Mesenteric fat pad (tissue), 1 donor: ENCODE measurements around the gene TTC28. TPM values are rescaled to one million over a fixed set of nuclear protein-coding genes. Genes with fewer than 3 reads are reported as not detected.
"Not testable (repeated sequence)": the region's sequence is repeated elsewhere in the genome, so short reads cannot be mapped to it uniquely, and the experiment has no call there.

ENCODE experiments used
- DNase-seq: peaks from one replicate; pipeline ENCODE4 v3.0.0-alpha.2; 2020; ENCODE audit warnings: low spot score
- total RNA-seq: library from RNA; stranded (reverse); fragmentation: NEBNext Ultra II Directional; extraction: Animal tissue kit (Norgen Biotek cat#: 25700); gene quantifications from one replicate; pipeline ENCODE4 v1.2.1, GENCODE V29; 2021
- donor health status: DM: yes; HTN: yes; CAD: no.

Gene TTC28
- total RNA-seq, 1 donor from 2014 or later, result 34.1 TPM

DNA sequence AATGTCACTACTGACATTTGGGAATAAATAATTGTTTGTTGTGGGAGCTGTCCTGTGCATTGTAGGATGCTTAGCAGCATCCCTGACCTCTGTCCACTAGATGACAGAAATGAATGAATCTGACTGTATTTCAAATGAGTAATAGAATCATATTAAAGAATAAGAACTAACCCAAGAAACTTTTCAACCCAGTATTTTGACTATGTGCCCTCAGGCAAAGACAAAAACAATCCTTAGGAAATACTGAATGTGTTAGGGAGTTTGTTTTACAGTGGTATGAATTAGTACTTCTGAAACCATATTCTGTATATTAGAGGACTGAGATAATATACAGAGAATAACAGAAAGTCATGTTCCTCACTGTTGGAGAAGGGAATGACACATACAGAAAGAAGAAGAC is 439.7 kb downstream of the TTC28 start:
- DNase-seq, result no peak

DNA sequence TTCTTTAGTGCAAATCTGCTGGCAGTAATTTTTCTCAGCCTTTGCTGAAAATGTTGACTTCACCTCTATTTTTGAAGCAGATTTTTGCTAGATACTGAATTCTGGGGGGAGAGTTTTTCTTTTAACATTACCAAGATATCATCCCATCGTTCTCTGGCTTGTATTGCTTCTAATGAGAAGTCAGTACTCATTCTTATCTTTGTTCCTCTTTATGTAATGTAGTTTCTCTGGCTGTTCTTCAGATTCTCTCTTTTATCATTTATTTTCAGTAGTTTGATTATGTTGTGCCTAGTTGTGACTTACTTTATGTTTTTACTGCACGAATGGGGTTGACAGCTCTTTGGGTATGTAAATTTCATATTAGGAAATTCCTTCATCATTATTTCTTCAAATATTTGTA is 441.9 kb downstream of the TTC28 start:
- no peak for DNase-seq

DNA sequence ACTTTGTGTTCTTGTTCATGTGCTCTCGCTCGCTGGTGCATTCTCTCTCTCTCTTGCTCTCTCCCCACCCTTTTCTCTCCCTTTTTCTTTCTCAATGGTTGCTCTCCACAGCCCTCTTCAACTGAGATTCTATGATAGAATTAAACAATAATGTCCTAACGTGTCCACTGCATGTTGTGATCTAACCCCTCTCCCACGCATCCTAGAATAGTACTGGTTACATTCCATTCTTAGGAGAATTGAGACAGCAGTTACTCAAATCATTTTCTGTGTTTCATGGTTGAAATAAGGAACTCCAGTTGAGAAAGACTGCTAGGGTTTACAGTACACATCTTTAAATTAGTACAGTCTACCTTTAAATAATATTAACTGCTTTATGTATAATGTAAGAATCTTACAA is 442.5 kb downstream of the TTC28 start:
- DNase-seq, result no peak

DNA sequence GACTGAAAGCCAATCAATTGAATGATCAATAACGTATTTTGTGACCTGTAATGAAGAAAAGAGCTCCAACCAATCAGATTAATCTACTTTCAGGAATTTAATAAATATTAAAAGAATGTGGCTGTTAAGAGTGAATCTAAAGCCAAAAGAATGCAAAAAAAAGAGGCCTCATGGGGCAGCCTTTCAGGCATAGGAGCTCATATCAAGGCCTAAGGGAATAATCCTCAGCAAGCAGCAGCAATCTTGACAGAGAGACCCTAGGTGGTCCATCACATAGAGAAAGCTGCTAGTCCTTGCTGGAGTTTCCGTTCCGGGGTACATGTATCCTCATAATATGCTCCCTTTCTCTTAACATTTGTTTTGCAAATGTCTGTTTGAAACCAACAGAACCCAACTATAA is 447.4 kb downstream of the TTC28 start:
- DNase-seq, result no peak

DNA sequence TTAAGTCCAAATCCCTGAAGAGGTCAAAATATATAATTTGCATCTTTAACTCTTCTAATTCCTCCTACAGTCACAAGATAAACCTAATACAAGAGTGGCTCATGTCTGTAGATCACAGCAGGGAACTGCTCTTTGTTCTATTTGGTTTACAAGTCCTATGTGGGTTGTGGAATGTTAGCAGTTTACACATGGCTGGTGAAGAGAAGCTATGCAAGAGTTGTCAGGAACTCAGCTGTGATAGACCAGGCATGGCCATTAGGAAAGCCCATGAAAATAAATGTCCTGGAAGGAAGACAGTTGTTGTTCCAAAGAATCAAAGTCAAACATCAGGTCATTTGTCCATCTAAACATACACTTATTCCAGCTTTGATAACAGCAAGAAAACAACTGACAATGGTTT is 448.2 kb downstream of the TTC28 start:
- DNase-seq, result no peak

DNA sequence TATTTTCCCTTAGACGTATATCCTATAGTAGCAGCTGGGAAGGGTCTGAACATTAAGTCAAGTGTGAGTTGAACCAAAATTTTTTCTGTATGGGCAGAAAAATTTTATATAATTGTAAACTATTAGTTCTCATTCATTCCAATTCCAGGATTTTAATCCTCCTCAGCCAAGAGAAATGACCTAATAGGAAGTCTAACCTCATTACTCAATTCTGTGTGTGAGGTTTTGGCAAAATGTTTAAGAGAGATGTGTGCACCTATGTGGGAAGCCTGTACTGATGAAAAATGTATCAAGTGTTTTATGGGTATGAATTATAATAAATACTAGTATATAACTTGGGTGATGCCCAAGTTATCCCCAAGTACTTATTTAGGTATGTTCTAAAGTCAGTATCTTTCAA is 449.0 kb downstream of the TTC28 start:
- DNase-seq, result no peak

DNA sequence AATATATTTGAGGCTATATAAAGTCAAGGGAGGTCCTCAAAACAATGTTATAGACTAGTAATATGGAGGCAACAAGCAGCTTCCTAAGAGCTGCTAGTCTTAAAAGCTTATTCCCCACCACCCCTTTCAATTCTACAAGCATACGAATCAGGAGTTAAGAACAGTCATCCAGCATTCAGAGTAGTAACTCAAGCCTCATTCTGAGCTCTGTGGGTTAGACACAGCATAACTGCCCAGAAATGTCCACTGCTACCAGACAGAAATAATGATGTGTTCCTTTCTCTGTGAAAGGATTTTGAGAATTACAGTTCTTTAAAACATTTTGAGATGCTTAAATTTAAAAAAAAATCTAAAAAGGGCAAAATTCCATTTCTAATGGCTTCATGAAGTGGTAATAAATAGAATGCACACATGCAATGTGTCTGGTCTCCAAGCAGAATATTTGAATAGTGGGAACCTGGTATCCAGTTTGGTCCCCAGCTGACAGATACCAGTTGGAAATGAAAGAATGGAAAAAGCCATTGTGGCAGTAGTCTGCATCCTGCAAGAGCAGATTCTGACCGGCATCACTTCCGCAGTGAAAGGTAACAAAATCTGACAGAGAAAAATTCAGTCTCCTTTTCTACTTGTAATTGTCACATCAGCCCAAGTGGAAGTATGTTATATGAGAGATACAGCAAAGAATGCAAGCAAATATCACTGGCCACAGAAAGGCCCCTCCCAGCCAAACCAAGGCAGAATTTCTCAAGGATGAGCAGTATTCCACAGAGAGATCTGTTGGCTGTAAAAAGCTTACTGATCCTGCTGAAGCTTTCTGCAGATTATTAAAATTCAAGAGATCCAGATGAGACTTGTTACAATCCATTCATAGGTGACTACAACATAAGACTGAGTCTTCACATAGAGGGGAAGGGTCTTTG is 449.8 kb downstream of the TTC28 start:
- DNase-seq, result no peak

DNA sequence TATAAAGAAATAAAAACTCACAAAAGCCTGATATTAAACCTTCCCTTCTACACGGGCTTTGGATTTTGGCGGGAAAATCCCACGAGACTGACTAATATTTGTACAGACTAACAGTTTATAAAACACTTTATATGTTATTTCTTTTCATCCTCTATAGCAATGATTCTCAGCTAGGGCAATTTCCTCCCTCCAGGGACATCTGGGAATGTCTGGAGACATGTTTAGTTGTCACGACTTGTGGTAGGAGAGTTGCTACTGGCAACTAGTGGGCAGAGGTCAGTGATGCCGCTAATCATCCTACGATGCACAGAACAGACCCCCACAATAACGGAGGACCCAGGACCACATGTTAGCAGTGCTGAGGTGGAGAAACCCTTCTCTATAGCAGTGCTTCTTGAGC is 455.8 kb downstream of the TTC28 start:
- DNase-seq, result no peak

DNA sequence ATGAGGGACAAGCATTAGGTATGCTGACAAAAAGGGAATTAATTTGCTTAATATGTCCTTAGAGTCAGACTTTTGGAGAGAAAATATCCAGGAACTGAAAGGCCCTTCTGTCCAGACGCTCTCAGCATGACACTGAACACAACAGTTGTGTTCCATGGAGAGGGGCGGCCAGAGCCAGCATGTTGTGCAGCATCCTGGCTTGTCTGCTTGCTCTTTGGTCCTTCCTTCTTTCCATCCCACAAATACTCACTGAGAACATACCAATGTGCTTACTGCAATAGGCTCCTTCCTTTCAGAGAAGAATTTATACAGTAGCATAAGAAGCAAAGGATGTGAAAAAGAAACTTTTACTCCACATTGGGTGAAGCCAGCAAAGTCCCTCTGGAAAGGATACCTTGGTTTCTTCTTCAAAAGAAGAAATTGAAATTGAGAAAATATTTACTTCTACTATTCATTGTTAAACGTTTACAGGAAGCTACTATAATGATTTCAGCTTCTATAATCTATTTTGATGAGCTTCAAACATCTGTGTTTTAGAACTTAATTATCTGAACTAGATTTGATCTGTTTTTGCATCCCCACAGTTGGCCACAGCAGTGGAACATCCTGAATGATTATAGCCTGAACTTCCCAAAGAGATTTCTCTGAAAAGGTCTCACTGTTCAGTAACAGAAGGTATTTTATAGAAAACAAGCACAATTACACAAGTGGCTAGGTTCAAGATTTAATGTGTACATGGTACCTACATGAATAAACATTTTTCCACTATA is 456.5 kb downstream of the TTC28 start:
- DNase-seq, result no peak

DNA sequence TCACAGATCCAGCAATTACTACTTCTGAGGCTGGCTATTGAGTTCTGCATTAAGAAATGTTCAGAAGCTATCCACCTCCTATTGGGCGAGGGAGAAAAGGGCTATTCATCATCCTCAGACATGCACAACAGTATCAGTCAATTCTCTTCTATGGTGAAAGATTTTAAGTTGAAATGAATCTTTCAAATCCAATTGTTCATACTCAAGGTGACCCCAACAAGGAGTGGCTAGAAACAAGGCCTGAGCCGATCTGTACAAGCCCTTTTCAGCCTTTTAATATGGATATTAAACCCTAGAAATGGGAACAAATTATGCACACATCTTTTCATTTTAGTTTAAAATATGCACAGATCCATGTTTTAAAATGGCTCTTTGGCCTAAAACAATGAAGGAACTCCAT is 457.1 kb downstream of the TTC28 start:
- no peak for DNase-seq

DNA sequence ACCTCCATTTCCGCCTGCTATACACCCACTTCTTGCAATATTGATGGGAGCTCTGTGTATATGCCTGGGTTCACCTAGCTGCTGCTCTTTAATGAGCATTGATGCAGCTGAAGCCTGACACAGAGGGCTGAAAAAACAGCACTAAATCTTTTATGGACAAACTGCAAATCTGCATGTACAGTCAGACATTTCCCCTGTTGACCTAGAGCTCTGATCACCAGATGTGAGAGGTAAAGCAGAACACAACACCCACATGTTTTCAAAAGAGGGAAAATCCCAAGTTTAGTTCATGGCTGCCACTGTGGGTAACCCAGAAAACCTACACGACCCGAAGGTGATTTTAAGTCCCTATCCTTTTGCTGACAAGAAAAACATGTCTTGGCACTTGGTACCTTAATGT is 457.6 kb downstream of the TTC28 start:
- no peak for DNase-seq

DNA sequence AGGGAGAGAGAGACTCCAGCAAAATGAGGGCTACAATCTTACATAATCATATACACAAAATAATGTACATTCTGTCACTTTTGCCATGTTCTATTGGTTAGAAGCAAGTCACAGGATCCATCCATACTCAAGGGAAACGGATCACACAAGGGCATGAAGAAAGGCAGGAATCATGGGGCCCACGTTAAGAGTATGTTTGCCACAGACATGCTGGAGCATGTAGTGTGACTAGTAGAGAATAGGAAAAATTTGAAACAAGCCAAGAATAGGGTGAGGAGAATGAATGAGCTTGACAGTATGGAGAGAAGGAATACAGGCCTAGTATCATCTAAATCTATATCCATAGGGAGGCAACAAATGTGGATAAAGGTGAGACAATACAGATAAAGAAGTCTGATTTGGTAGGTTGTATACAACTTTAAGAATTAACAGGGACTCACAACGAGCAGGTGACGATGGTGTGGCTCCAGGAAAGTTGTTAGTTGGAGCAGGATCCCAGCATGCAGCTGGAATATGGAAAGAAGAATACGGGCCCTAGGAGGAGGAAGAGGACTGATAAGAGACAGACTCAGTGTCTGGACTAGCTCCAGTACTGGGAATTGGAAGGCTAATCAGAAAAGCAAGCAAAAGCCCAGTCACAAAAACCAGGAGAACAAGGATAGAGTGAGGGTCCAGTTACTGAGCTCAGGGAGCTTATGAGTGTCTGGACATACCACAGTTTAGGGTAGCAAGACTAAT is 458.8 kb downstream of the TTC28 start:
- DNase-seq, result no peak

DNA sequence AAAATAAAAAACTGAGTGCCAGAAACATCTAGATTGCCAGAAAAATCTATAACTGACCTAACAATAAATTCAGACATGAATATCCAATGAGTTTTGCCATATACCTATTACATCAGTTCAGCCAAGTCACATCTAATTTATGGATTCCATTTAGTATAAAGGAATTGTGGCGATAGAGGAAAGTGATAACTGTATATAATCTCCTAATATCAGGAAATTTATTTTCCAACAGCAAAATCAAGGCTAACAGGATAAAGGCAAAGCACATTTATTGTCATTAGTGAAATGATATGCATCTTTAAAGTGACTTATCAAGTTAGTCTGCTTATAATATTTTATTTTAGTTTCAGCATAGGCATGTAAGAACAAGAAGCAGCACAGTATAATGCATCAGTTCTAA is 462.4 kb downstream of the TTC28 start:
- DNase-seq, result no peak

DNA sequence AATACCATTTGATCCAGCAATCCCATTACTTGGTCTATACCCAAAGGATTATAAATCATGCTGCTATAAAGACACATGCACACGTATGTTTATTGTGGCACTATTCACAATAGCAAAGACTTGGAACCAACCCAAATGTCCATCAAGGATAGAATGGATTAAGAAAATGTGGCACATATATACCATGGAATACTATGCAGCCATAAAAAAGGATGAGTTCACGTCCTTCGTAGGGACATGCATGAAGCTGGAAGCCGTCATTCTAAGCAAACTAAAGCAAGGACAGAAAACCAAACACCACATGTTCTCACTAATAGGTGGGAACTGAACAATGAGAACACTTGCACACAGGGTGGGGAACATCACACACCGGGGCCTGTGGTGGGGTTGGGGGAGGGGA is 464.9 kb downstream of the TTC28 start:
- DNase-seq, result not testable (repeated sequence)

DNA sequence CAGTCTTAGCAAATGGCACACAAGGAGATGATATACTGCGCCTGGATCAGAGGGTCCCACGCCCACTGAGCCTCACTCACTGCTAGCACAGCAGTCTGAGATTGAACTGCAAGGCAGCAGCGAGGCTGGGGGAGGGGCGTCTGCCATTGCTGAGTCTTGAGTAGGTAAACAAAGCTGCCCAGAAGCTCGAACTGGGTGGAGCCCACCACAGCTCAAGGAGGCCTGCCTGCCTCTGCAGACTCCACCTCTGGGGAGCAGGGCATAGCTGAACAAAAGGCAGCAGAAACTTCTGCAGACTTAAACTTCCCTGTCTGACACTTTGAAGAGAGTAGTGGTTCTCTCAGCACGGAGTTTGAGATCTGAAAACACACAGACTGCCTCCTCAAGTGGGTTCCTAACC is 470.2 kb downstream of the TTC28 start:
- not testable (repeated sequence) for DNase-seq

DNA sequence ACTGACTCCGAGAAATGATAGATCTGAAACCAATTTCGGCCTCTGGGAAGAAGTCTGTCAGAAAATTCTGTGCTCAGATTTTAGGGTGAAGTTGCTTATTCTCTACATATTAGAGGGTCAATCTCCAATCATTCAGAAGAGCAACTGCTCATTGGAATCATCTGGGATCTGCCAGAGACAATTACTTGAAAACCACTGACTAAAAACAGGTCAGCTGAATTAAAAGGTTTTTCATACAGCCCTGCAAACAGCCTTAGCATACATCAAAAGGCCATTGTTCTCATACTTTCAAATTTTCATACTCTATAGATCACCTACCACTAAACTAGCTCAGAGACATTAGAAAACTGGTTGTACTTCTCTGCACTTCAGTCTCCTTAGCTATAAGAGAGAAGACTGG is 470.9 kb downstream of the TTC28 start:
- no peak for DNase-seq

DNA sequence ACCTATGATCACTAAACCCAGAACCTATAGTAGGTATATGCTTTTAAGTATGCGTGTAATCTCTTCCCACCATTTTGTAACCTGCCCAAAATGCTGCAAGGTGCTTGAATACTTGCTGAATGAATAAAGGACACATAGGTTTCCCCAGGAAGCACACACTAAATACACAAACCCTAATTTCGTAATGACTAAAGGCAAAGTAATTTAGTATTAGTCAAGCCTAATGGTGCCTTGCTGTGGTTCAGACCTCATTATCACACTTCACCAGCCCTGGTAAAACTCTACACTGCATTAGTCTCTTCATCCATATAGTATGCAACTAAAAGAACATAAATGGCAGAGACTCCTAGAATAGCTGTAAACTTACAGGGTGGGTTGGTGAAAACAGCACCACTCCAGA is 471.6 kb downstream of the TTC28 start:
- no peak for DNase-seq

DNA sequence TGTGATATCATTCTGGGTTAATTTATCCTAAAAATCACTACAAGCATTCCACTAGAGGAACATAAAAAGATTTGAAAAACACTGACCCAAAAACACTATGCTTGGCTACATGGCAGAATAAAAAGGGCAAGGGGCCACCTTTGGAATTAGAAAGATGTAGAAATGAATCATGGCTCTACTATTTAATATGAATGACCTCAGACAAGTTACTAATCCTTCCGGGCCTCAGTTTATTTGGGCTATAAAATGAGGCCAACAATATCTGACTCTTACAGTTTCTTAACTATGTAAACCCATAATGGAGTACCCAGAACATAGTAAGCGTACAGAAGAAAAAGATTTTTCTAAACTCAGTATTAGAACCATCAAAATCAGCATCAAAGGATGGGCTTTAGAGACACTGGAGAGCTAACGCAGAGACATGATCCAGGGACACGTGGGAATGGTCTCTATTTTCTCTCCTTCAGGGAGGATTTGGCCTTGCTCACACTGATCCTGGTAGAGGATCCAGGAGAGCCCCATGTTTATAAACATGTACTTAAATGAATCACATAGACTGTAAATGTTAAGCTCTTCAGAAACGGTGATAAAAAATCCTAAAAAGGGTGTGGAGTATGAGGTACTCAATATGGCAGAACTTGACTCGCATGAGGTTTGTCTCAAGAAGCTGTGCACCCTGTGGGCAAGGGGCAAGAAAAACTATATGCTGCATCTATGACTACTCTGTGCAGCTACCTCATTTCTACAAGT is 472.2 kb downstream of the TTC28 start:
- no peak for DNase-seq

DNA sequence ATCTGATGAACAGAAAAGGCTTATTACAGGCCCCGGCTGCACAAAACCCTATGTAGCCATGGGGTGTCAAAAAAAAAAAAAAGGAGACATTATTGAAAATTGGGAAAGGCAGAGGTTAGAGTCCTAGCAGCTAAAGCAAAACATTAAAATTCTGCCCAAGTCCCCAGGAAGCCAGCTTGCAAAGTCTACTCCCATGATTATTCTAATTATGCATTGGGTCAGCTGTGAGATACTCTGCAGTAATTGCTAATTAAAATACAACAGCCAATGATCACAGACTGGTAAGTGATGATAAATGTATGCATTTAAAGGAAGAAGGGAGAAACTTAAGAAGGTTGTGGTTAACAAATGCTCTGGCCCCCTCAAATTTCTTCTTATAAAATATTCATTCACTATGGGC is 473.7 kb downstream of the TTC28 start:
- no peak for DNase-seq

DNA sequence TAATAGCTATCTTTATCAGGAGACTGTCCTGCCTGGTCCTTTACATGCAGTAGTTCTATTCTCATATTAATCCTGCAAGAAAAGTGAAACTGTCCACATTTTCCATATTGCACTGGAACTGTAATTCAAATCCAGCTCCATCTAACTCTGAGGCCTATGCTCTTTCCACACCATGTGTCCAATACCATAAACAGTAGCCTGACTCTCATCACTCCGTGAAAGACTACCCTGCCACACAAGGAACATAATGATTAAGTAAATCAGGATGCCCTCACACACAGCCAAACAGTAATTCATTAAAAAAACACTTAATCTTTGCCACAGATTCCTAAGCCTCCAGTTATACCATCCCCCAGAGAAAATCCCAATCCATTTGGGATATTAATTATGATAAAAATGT is 475.3 kb downstream of the TTC28 start:
- DNase-seq, result no peak

DNA sequence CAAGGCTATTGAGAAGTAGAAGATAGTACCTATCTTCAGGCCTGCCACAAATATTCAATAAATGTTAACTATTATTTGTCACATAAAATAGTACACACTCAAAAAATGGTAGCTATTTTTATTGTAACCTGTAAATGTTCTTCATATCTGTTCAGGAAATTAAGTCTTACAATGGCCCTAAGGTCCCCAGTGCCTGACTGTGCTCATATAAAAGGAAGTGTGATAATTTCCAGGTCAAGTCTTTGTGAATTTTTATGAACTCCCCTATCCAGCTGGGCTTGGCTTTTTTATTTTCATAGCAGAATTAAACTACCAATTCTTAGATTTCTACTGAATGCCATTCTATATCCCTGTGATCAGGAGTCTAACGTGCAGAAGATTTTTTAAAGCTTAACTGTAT is 476.4 kb downstream of the TTC28 start:
- no peak for DNase-seq
